Stimulated activated effector memory CD8-positive, alpha-beta T cell treated with anti-CD3 and anti-CD28 coated beads, Interleukin-12 subunit alpha, Interleukin-12 subunit beta, amount 100 ng/mL, for 72 hours (primary cell): Measurements from ENCODE around the gene REXO1.
A peak's percentile ranks its signal among the peaks of the same experiment; 100 is the strongest.

Experiments
- ATAC-seq: fragments of 150-1000 bp; cut with Tn5 transposase; 2 replicates; pipeline ENCODE4 v1.10.0; 2021
- DNase-seq, 2 donors: peaks; one replicate each; pipeline ENCODE4 v3.0.0; 2021 to 2022; ENCODE audit warnings: low spot score in 2 of 2
- H3K27ac Mint-ChIP-seq: one replicate; pipeline ENCODE4 v1.8.0; 2022; ENCODE audit warnings: mild to moderate bottlenecking, mixed read lengths
- H3K36me3 Mint-ChIP-seq: one replicate; pipeline ENCODE4 v1.8.0; 2022; ENCODE audit warnings: mild to moderate bottlenecking, mixed read lengths
- H3K4me1 Mint-ChIP-seq: one replicate; pipeline ENCODE4 v1.8.0; 2022; ENCODE audit warnings: mixed read lengths
- H3K4me3 Mint-ChIP-seq: one replicate; pipeline ENCODE4 v1.8.0; 2022; ENCODE audit warnings: mild to moderate bottlenecking, mixed read lengths
- H3K9me3 Mint-ChIP-seq: one replicate; pipeline ENCODE4 v1.8.0; 2022; ENCODE audit warnings: mixed read lengths

Gene REXO1

DNA sequence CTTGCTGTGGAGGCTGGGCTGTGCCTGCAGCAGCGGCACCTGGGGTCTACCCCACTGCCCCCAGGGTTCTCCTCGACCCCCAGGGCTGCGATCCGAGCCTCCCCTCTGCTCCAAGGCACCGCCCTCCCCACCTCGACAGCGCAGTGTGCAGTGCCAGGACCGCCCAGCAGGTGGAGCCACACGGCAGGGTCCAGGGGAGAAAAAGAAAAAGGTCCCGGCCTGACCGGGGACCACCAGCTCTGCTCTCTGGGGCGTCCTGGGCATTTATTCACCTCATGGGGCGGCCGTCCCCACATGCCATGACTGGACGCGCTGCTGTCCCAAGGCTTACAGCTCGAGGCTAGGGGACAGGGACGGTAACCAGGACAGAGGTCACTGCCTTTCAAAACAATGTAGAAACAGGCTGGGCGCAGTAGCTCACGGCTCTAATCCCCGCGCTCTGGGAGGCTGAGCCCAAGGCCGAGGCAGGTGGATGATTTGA is 10.6 kb downstream of the REXO1 start:
- Mint-ChIP-seq H3K36me3 (peaks cover 51% of the 10 kb centered on the region), H3K4me1 (peaks cover 37% of the 10 kb centered on the region), H3K4me3 (no peak overlapping the region), H3K9me3 (no peaks in the 10 kb centered on the region), H3K27ac (no peak overlapping the region)
- peak; percentile 65 for ATAC-seq
- peak; percentile 73 to 89 for DNase-seq

GRCh38 chr19:1837222-1837565 is 11.1 kb downstream of the REXO1 start:
- no peak for DNase-seq
- H3K27ac Mint-ChIP-seq = no peak overlapping the region
- peaks cover 37% of the 10 kb centered on the region for H3K4me1 Mint-ChIP-seq
- peaks cover 54% of the 10 kb centered on the region for H3K36me3 Mint-ChIP-seq
- H3K9me3 Mint-ChIP-seq = no peaks in the 10 kb centered on the region
- ATAC-seq = no peak
- no peak overlapping the region for H3K4me3 Mint-ChIP-seq

DNA sequence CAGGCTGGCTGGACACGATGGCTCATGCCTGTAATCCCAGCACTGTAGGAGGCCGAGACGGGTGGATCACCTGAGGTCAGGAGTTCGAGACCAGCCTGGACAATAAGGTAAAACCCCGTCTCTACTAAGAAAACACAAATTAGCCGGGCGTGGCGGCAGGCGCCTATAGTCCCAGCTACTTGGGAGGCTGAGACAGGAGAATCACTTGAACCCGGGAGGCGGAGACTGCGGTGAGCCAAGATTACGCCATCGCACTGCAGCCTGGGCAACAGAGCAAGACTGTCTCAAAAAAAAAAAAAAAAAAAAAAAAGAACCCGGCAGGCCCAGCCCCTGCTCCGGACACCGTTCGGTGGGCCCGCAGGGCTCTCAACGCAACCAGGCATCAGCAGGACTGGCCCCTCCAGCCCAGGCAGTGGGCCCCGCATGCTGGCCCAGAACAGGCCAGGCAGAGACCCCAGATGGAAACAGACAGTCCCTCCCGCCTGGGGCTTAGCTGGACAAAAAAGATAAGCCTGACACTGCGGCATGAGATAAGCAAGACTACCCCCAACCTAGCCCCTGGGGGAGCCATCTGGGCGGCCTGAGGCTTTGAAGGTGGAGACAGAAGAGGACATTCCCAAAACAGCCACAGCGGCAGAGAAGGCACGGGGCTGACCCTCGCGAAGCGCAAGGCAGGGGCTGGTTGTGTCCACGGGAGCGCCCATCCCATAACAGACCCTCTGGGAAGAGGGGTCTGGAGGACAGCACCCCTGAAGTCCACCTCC is 11.6 kb downstream of the REXO1 start:
- ATAC-seq (no peak), DNase-seq (no peak)
- Mint-ChIP-seq H3K4me3 (no peak overlapping the region), H3K27ac (peak overlapping the region; percentile 37), H3K9me3 (no peaks in the 10 kb centered on the region), H3K36me3 (peaks cover 60% of the 10 kb centered on the region), H3K4me1 (peaks cover 37% of the 10 kb centered on the region)

GRCh38 chr19:1833540-1833939 is 14.7 kb downstream of the REXO1 start:
- Mint-ChIP-seq H3K36me3 (peaks cover 68% of the 10 kb centered on the region), H3K4me1 (peaks cover 19% of the 10 kb centered on the region), H3K27ac (peak overlapping the region; percentile 58), H3K9me3 (no peaks in the 10 kb centered on the region), H3K4me3 (no peak overlapping the region)
- ATAC-seq (no peak), DNase-seq (no peak)

DNA sequence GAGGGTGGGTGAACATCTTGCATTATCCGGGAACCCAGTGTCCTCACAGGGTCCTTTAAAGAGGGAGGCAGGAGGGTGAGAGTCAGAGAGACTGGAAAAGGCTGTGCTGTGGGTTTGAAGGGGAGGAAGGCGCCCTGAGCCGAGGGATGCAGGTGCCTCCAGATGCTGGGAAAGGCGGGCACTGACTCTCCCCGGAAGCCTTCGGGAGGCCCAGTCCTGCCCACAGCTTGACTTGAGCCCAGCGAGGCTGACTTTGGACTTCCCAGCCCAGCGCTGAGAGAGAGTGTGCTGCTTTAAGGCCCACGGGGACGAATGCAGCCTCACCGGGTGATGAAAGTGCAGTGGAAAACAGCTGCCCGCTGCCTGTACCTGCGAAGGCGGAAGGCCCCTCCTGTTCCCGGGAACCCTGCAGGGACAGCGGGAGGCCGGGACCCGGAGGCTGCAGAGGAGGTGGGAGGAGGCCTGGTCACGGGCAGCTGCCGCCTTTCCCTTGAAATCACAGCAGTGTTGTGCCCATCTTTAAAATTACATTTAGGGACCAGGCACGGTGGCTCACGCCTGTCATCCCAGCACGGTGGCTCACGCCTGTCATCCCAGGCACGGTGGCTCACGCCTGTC is 16.1 kb downstream of the REXO1 start:
- Mint-ChIP-seq H3K27ac (no peak overlapping the region), H3K9me3 (no peaks in the 10 kb centered on the region), H3K4me1 (peaks cover 13% of the 10 kb centered on the region), H3K4me3 (no peak overlapping the region), H3K36me3 (peaks cover 56% of the 10 kb centered on the region)
- ATAC-seq (no peak), DNase-seq (no peak)

GRCh38 chr19:1830978-1831377 is 17.3 kb downstream of the REXO1 start:
- no peak overlapping the region for H3K27ac Mint-ChIP-seq
- no peaks in the 10 kb centered on the region for H3K9me3 Mint-ChIP-seq
- DNase-seq (no peak), ATAC-seq (no peak)
- H3K4me3 Mint-ChIP-seq = no peak overlapping the region
- H3K4me1 Mint-ChIP-seq = peaks cover 12% of the 10 kb centered on the region
- peaks cover 56% of the 10 kb centered on the region for H3K36me3 Mint-ChIP-seq

- Mint-ChIP-seq H3K36me3 (peaks cover 61% of the 10 kb centered on the region), H3K9me3 (no peaks in the 10 kb centered on the region), H3K4me1 (peaks cover 13% of the 10 kb centered on the region), H3K27ac (no peak overlapping the region), H3K4me3 (no peak overlapping the region)
- DNase-seq (no peak), ATAC-seq (no peak)
Measured at GRCh38 chr19:1830568-1830967, 17.7 kb downstream of the REXO1 start.

DNA sequence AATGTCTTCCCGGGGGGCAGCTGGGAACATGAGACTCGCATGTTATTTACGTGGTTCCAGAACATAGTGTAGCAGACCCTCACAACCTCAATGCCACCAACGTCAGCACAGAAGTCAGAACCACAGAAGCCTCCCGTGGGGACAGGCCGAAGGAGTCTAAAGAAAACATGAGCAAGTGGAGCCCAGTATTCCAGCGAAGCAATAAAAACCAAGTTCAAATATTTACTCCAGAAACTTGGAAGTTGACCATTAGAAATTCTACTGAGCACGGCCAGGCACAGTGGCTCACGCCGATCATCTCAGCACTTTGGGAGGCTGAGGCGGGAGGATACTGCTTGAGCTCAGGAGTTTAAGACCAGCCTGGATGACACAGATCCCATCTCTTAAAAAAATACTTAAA is 18.3 kb downstream of the REXO1 start:
- Mint-ChIP-seq H3K27ac (no peak overlapping the region), H3K4me1 (peaks cover 13% of the 10 kb centered on the region), H3K36me3 (peaks cover 67% of the 10 kb centered on the region), H3K4me3 (no peak overlapping the region), H3K9me3 (no peaks in the 10 kb centered on the region)
- ATAC-seq (no peak), DNase-seq (no peak)

- H3K9me3 Mint-ChIP-seq = no peaks in the 10 kb centered on the region
- ATAC-seq = peak; percentile 11
- no peak for DNase-seq
- peaks cover 69% of the 10 kb centered on the region for H3K36me3 Mint-ChIP-seq
- no peak overlapping the region for H3K27ac Mint-ChIP-seq
- no peak overlapping the region for H3K4me3 Mint-ChIP-seq
- H3K4me1 Mint-ChIP-seq = peaks cover 7% of the 10 kb centered on the region
Measured at GRCh38 chr19:1828279-1829238, 19.7 kb downstream of the REXO1 start.

- Mint-ChIP-seq H3K27ac (no peak overlapping the region), H3K4me3 (no peak overlapping the region), H3K36me3 (peaks cover 68% of the 10 kb centered on the region), H3K4me1 (peaks cover 7% of the 10 kb centered on the region), H3K9me3 (no peaks in the 10 kb centered on the region)
- DNase-seq = no peak
- peak; percentile 4 for ATAC-seq
Measured at GRCh38 chr19:1827566-1828278, 20.6 kb downstream of the REXO1 start.

GRCh38 chr19:1826557-1827521 is 21.4 kb downstream of the REXO1 start:
- peaks cover 70% of the 10 kb centered on the region for H3K36me3 Mint-ChIP-seq
- no peak for ATAC-seq

GRCh38 chr19:1825909-1826556 is 22.2 kb downstream of the REXO1 start:
- peak; percentile 86 for ATAC-seq
- DNase-seq = peak; percentile 73 to 87
- Mint-ChIP-seq H3K27ac (no peak overlapping the region), H3K9me3 (no peaks in the 10 kb centered on the region), H3K4me1 (peaks cover 7% of the 10 kb centered on the region), H3K4me3 (no peak overlapping the region), H3K36me3 (peaks cover 70% of the 10 kb centered on the region)

More at GRCh38 chr19:1826557-1827521, 21.4 kb downstream of the REXO1 start:
- Mint-ChIP-seq H3K4me1 (peaks cover 7% of the 10 kb centered on the region), H3K4me3 (no peak overlapping the region), H3K9me3 (no peaks in the 10 kb centered on the region), H3K27ac (no peak overlapping the region)
- DNase-seq = no peak

DNA sequence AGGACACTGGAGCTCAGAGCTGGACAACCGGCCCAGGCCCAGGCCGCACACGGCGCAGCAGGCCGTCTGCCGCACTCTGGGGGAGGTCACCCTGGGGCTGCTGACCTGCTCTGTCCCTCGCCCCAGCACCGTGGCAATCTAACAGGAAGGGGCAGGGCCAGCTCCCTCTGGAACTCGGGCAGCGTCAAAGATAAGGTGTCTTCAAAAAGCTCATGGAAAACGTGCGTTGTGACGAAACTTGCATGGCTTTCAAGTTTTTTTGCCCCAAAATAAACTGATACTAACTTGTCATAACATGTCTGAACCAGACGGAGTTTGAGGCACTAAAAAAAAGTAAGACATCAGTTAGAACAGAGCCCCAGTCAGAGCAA is 24.0 kb downstream of the REXO1 start:
- no peak overlapping the region for H3K27ac Mint-ChIP-seq
- H3K36me3 Mint-ChIP-seq = peaks cover 68% of the 10 kb centered on the region
- ATAC-seq (no peak), DNase-seq (no peak)
- peaks cover 7% of the 10 kb centered on the region for H3K4me1 Mint-ChIP-seq
- H3K9me3 Mint-ChIP-seq = no peaks in the 10 kb centered on the region
- H3K4me3 Mint-ChIP-seq = no peak overlapping the region
